Fibroblast of villous mesenchyme (primary cell): ENCODE results near the gene SLC22A8. TPM values are rescaled to one million over a fixed set of nuclear protein-coding genes. Genes with fewer than 3 reads are reported as not detected.
"Not testable (repeated sequence)": the region's sequence is repeated elsewhere in the genome, so short reads cannot be mapped to it uniquely, and the experiment has no call there.

Source experiments
- DNase-seq: peaks from one replicate; pipeline ENCODE4 v3.0.0-alpha.2; 2010; ENCODE audit warnings: low read depth
- H3K4me3 ChIP-seq: 2 replicates; pipeline ENCODE4 v1.5.1; 2011; ENCODE audit warnings: low read depth, mild to moderate bottlenecking, low read length
- CTCF ChIP-seq: IDR thresholded peaks from 2 replicates; pipeline ENCODE4 v1.5.1; 2012; ENCODE audit warnings: low read depth, mild to moderate bottlenecking, low read length; ENCODE audit not compliant: insufficient read depth
- total RNA-seq: library from RNA; depleted of rRNA; stranded (reverse); fragments of >200 nt; gene quantifications from 2 replicates; pipeline ENCODE4 v1.2.3, GENCODE V29; 2012

The SLC22A8 gene
- not detected in 2 replicates for total RNA-seq

GRCh38 chr11:63015521-63016215 lies at the start of gene SLC22A8:
Gene SLC22A8, minus strand, starts transcription at chr11:63015841. Its CDS starts 883 bp downstream, at chr11:63014958.
- no peak for TF ChIP-seq CTCF
- DNase-seq, result no peak
- H3K4me3 ChIP-seq, result no peak within 1 kb of the TSS

GRCh38 chr11:63046203-63046602 lies 30.6 kb upstream of the SLC22A8 start:
- not testable (repeated sequence) for H3K4me3 ChIP-seq, DNase-seq

- TF ChIP-seq CTCF, result no peak
- DNase-seq, result no peak
- H3K4me3 ChIP-seq, result no peak overlapping the region
Observed at GRCh38 chr11:63042596-63042995, 27.0 kb upstream of the SLC22A8 start.

GRCh38 chr11:63032457-63032856 lies 16.8 kb upstream of the SLC22A8 start:
- DNase-seq, result no peak
- TF ChIP-seq CTCF, result no peak
- no peak overlapping the region for H3K4me3 ChIP-seq

GRCh38 chr11:63023841-63024648 lies 8.4 kb upstream of the SLC22A8 start:
- no peak overlapping the region for H3K4me3 ChIP-seq
- peak; percentile 71 for DNase-seq
- peak; percentile 100 for TF ChIP-seq CTCF

- no peak overlapping the region for H3K4me3 ChIP-seq
- no peak for TF ChIP-seq CTCF
- no peak for DNase-seq
Observed at GRCh38 chr11:63023222-63023814, 7.7 kb upstream of the SLC22A8 start.

GRCh38 chr11:63022441-63022840 lies 6.8 kb upstream of the SLC22A8 start:
- no peak overlapping the region for H3K4me3 ChIP-seq
- no peak for DNase-seq
- TF ChIP-seq CTCF, result no peak
